Mesenchymal stem cell (in vitro differentiated cells and primary cell): ENCODE results near the gene THTPA.

Source experiments
- DNase-seq: peaks from one replicate; pipeline ENCODE4 v3.0.0-alpha.2; 2013
- H2AFZ ChIP-seq: one replicate; pipeline ENCODE4 v1.6.1; 2013; ENCODE audit warnings: low read depth, mild to moderate bottlenecking, control low read depth, inconsistent platforms, low read length, moderate library complexity
- H2AK5ac ChIP-seq: 2 replicates; pipeline ENCODE4 v1.6.1; 2013; ENCODE audit warnings: low read length, moderate library complexity, mild to moderate bottlenecking, inconsistent platforms; ENCODE audit not compliant: severe bottlenecking
- H2BK120ac ChIP-seq: one replicate; pipeline ENCODE4 v1.6.1; 2013; ENCODE audit warnings: low read depth, mild to moderate bottlenecking, inconsistent platforms, low read length, moderate library complexity
- H2BK12ac ChIP-seq, 2 experiments: one replicate each; pipeline ENCODE4 v1.6.1; 2013; ENCODE audit warnings: inconsistent platforms in 2 of 2, low read length in 2 of 2, mild to moderate bottlenecking in 2 of 2, moderate library complexity in 2 of 2, control low read depth in 1 of 2
- H2BK15ac ChIP-seq: one replicate; pipeline ENCODE4 v1.6.1; 2013; ENCODE audit warnings: mild to moderate bottlenecking, low read depth, inconsistent platforms; ENCODE audit not compliant: poor library complexity, severe bottlenecking
- H2BK5ac ChIP-seq: 2 replicates; pipeline ENCODE4 v1.6.1; 2013; ENCODE audit warnings: low read depth, mild to moderate bottlenecking, low read length, control low read depth, inconsistent platforms; ENCODE audit not compliant: poor library complexity, severe bottlenecking
- H3K14ac ChIP-seq, 2 experiments: one replicate each; pipeline ENCODE4 v1.6.1; 2013; ENCODE audit warnings: inconsistent platforms in 2 of 2, low read length in 2 of 2, control low read depth in 1 of 2, mild to moderate bottlenecking in 1 of 2, moderate library complexity in 1 of 2
- H3K18ac ChIP-seq, 2 experiments: one replicate each; pipeline ENCODE4 v1.6.1; 2013; ENCODE audit warnings: inconsistent platforms in 2 of 2, low read length in 2 of 2, control low read depth in 1 of 2, low read depth in 1 of 2, mild to moderate bottlenecking in 1 of 2
- H3K23ac ChIP-seq, 2 experiments: one replicate each; pipeline ENCODE4 v1.6.1; 2013; ENCODE audit warnings: inconsistent platforms in 2 of 2, low read length in 2 of 2, mild to moderate bottlenecking in 2 of 2, moderate library complexity in 2 of 2, control low read depth in 1 of 2
- H3K27ac ChIP-seq: 2 replicates; pipeline ENCODE4 v1.5.1; 2013; ENCODE audit warnings: mild to moderate bottlenecking, moderate library complexity, low read length, control low read depth, inconsistent platforms; ENCODE audit not compliant: poor library complexity, severe bottlenecking
- H3K27me3 ChIP-seq, 2 experiments: 2 replicates each; pipeline versions ENCODE4 v1.6.1 to v1.7.0; 2013; ENCODE audit warnings: low read length in 2 of 2, mild to moderate bottlenecking in 2 of 2, moderate library complexity in 2 of 2, control low read depth in 1 of 2, inconsistent platforms in 1 of 2; ENCODE audit not compliant: control insufficient read depth in 1 of 2, insufficient read depth in 1 of 2
- H3K36me3 ChIP-seq, 2 experiments: 2 replicates each; pipeline versions ENCODE4 v1.6.1 to v1.7.0; 2013; ENCODE audit warnings: low read length in 2 of 2, control low read depth in 1 of 2, inconsistent platforms in 1 of 2, low read depth in 1 of 2, mild to moderate bottlenecking in 1 of 2; ENCODE audit not compliant: insufficient read depth in 2 of 2, control insufficient read depth in 1 of 2
- H3K4ac ChIP-seq, 2 experiments: one replicate each; pipeline ENCODE4 v1.6.1; 2013; ENCODE audit warnings: inconsistent platforms in 2 of 2, low read length in 2 of 2, mild to moderate bottlenecking in 2 of 2, moderate library complexity in 2 of 2, control low read depth in 1 of 2, low read depth in 1 of 2
- H3K4me1 ChIP-seq: 2 replicates; pipeline ENCODE4 v1.6.1; 2013; ENCODE audit warnings: low read depth, low read length, control low read depth; ENCODE audit not compliant: control insufficient read depth, insufficient read depth
- H3K4me2 ChIP-seq: 2 replicates; pipeline ENCODE4 v1.6.1; 2013; ENCODE audit warnings: low read length, mild to moderate bottlenecking, inconsistent platforms; ENCODE audit not compliant: poor library complexity, severe bottlenecking
- H3K4me3 ChIP-seq, 2 experiments: 2 replicates each; pipeline versions ENCODE4 v1.5.1 to v1.7.0; 2013; ENCODE audit warnings: low read length in 2 of 2, mild to moderate bottlenecking in 2 of 2, control low read depth in 1 of 2, low read depth in 1 of 2; ENCODE audit not compliant: insufficient read depth in 1 of 2
- H3K79me1 ChIP-seq: replicated peaks from 2 replicates; pipeline ENCODE4 v1.6.1; 2013; ENCODE audit warnings: mild to moderate bottlenecking, control low read depth, low read length, inconsistent platforms; ENCODE audit not compliant: poor library complexity, severe bottlenecking
- H3K9ac ChIP-seq: 2 replicates; pipeline ENCODE4 v1.7.0; 2013; ENCODE audit warnings: mild to moderate bottlenecking, low read length, moderate library complexity
- H3K9me3 ChIP-seq: 2 replicates; pipeline ENCODE4 v1.7.0; 2013; ENCODE audit warnings: mild to moderate bottlenecking, low read length; ENCODE audit not compliant: control insufficient read depth
- H4K8ac ChIP-seq: one replicate; pipeline ENCODE4 v1.6.1; 2013; ENCODE audit warnings: inconsistent platforms, mild to moderate bottlenecking, low read length, moderate library complexity
- H4K91ac ChIP-seq: one replicate; pipeline ENCODE4 v1.6.1; 2013; ENCODE audit warnings: mild to moderate bottlenecking, low read length, inconsistent platforms
- WGBS: methylation state at CpG from one replicate; pipeline ENCODE4 v1.1.7; 2013; ENCODE audit warnings: mixed read lengths; 5-methylcytosine and 5-hydroxymethylcytosine counted together

Gene THTPA

DNA sequence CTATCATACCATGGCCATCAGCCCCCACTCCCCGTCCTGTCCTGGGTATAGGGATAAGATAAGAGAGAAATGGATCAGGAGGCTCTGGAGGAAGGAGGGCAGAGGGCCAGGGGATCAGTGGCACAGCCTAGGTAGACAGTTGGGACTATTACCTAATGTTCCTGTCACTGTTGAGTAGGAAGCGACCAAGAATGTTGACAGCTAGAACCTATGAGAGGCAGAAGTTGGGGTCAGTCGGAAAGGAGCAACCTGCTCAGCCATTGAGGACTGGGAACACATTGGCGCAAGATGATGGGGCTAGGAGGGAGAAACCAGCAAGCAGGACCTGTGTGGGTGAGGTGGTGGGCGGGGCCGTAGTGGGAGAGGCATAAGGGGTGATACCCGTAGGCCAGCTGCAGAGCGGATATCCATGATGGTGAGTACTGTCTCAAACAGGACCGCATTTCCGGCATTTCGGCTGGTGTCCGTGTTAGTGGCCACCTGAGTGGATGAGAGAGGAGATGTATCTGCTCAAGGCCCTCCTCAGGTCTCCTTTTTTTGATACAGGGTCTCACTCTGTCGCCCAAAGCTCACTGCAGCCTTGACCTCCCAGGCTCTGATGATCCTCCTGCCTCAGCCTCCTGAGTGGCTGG, 8.2 kb downstream of the THTPA start:
- no peak overlapping the region for H2BK15ac ChIP-seq
- 96% methylated on average over 13 of the region's 13 CpGs for WGBS
- H2AFZ ChIP-seq: no peak overlapping the region
- H3K79me1 ChIP-seq: peaks cover 44% of the 10 kb centered on the region
- H3K14ac ChIP-seq: no peak overlapping the region
- H3K9ac ChIP-seq: no peak overlapping the region
- no peaks in the 10 kb centered on the region for H3K27me3 ChIP-seq
- H3K4me2 ChIP-seq: no peak overlapping the region
- H3K27ac ChIP-seq: no peak overlapping the region
- no peak overlapping the region for H3K4ac ChIP-seq
- H3K9me3 ChIP-seq: no peaks in the 10 kb centered on the region
- DNase-seq: no peak
- H3K23ac ChIP-seq: no peak overlapping the region
- no peak overlapping the region for H4K91ac ChIP-seq
- H3K36me3 ChIP-seq: peaks cover 31 to 62% of the 10 kb centered on the region in 2 experiments
- H2BK5ac ChIP-seq: no peak overlapping the region
- H2AK5ac ChIP-seq: no peak overlapping the region
- no peak overlapping the region for H2BK12ac ChIP-seq
- H2BK120ac ChIP-seq: no peak overlapping the region
- peaks cover 14% of the 10 kb centered on the region for H3K4me1 ChIP-seq
- no peak overlapping the region for H4K8ac ChIP-seq
- no peak overlapping the region for H3K4me3 ChIP-seq
- no peak overlapping the region for H3K18ac ChIP-seq

DNA sequence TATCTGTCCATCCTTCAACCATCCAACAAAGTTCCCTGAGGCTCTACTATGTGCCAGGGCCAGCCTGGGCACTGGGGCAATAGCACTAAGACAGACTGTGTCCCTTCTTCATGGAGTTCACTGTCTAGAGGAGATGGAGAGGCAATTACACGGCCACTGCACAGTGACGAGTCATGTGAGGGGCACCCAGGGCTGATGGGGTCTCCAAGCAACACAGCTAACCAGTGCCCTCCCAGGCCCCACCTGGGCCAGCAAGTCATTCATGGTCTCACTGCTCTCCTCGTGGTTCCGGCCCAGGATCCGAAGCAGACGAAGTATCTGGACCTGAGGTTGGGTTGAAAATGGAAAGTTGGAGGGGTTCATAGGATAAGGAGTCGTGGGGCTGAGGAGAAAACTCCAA, 8.8 kb downstream of the THTPA start:
- Histone ChIP-seq H3K36me3 (peaks cover 27 to 58% of the 10 kb centered on the region in 2 experiments), H2AK5ac (no peak overlapping the region), H2BK15ac (no peak overlapping the region), H3K27ac (no peak overlapping the region), H3K27me3 (peaks cover 0 to 3% of the 10 kb centered on the region in 2 experiments), H2AFZ (no peak overlapping the region), H3K23ac (no peak overlapping the region), H2BK120ac (no peak overlapping the region), H3K4me2 (no peak overlapping the region), H3K4ac (no peak overlapping the region), H3K14ac (no peak overlapping the region), H3K9ac (no peak overlapping the region), H3K4me1 (peaks cover 15% of the 10 kb centered on the region), H3K79me1 (peaks cover 42% of the 10 kb centered on the region), H2BK5ac (no peak overlapping the region), H4K8ac (no peak overlapping the region), H2BK12ac (no peak overlapping the region), H3K9me3 (no peaks in the 10 kb centered on the region), H4K91ac (no peak overlapping the region), H3K4me3 (no peak overlapping the region), H3K18ac (no peak overlapping the region)
- DNase-seq: no peak
- WGBS: 91% methylated on average over 6 of the region's 7 CpGs

DNA sequence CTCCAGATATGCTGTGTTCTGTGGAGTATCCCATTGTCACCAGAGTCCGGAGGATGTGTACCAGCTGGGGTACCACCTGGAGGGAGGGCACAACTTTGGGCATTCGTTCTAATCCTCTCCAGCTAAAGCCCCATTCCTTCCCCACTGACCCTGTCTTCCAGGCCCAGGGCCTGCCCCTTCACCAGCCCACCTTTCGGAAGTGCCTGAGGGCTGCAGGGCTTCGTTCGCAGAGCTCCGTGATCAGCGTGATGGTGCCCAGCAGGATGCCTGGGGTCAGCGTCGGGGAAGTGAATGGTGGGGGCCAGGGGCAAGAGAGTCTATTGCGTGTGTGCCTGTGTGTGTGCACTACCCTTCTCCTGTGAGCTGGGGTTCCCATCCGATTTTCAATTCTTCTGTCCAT, 9.6 kb downstream of the THTPA start:
- no peak overlapping the region for H3K18ac ChIP-seq
- no peak overlapping the region for H3K4me2 ChIP-seq
- H3K4me3 ChIP-seq: no peak overlapping the region
- no peak overlapping the region for H3K27ac ChIP-seq
- H3K27me3 ChIP-seq: peaks cover 0 to 6% of the 10 kb centered on the region in 2 experiments
- 89% methylated on average over 11 of the region's 11 CpGs for WGBS
- H2AFZ ChIP-seq: no peak overlapping the region
- no peak overlapping the region for H3K14ac ChIP-seq
- DNase-seq: no peak
- no peak overlapping the region for H3K4ac ChIP-seq
- H4K8ac ChIP-seq: no peak overlapping the region
- no peaks in the 10 kb centered on the region for H3K9me3 ChIP-seq
- no peak overlapping the region for H2BK15ac ChIP-seq
- H3K79me1 ChIP-seq: peaks cover 37% of the 10 kb centered on the region
- H3K9ac ChIP-seq: no peak overlapping the region
- no peak overlapping the region for H2AK5ac ChIP-seq
- no peak overlapping the region for H2BK120ac ChIP-seq
- peaks cover 21 to 53% of the 10 kb centered on the region in 2 experiments for H3K36me3 ChIP-seq
- peaks cover 15% of the 10 kb centered on the region for H3K4me1 ChIP-seq
- H2BK12ac ChIP-seq: no peak overlapping the region
- H2BK5ac ChIP-seq: no peak overlapping the region
- H4K91ac ChIP-seq: no peak overlapping the region
- H3K23ac ChIP-seq: no peak overlapping the region

DNA sequence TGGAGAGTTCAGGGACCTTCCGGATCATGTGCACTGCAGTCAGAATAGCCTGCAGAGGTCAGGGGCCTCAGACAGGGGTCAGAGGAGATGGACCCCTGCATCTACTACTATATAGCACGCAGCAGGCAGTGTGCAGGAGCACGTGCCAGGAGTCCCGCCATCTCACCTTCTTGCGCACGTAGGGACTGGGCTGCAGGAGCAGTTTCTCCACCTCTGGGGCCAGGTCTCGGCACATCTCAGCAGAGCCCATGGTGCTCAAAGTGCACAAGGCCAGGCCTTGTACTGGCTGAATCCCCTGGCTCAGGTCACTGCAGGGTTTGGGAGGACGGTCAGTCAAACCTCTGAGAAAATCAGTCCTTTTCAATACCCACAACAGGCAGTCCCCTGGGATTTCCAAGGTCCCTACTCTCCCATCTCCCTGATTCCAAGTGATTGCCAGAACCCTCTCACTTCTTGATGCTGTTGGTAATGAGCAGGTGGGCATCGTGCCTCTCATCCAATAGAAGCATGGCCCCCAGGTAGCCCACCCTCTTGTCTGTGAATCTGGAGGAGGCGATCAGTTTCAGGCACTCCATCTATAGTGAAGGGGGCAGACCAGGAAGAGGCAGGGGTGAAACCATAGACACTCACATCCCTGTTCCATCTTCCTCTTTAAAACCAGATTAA, 10.2 kb downstream of the THTPA start:
- no peak overlapping the region for H2BK120ac ChIP-seq
- H4K8ac ChIP-seq: no peak overlapping the region
- H2BK5ac ChIP-seq: no peak overlapping the region
- H3K79me1 ChIP-seq: peaks cover 37% of the 10 kb centered on the region
- H3K36me3 ChIP-seq: peaks cover 14 to 48% of the 10 kb centered on the region in 2 experiments
- H2BK15ac ChIP-seq: no peak overlapping the region
- no peak overlapping the region for H4K91ac ChIP-seq
- peak overlapping the region in 1 of 2 experiments; percentile 80 for H3K4me3 ChIP-seq
- H3K9ac ChIP-seq: peak overlapping the region; percentile 88
- H3K27ac ChIP-seq: no peak overlapping the region
- no peak overlapping the region for H3K14ac ChIP-seq
- H3K4me2 ChIP-seq: peak overlapping the region; percentile 83
- peaks cover 6 to 9% of the 10 kb centered on the region in 2 experiments for H3K27me3 ChIP-seq
- H3K23ac ChIP-seq: no peak overlapping the region
- no peak overlapping the region for H2BK12ac ChIP-seq
- no peak overlapping the region for H3K18ac ChIP-seq
- H3K4me1 ChIP-seq: peaks cover 15% of the 10 kb centered on the region
- WGBS: over 99% methylated on average over 10 of the region's 10 CpGs
- H3K4ac ChIP-seq: no peak overlapping the region
- no peak overlapping the region for H2AK5ac ChIP-seq
- H2AFZ ChIP-seq: no peak overlapping the region
- no peaks in the 10 kb centered on the region for H3K9me3 ChIP-seq
- no peak for DNase-seq
